ENCODE measurements around the gene ZNF764. TPM values are rescaled to one million over a fixed set of nuclear protein-coding genes. Genes with fewer than 3 reads are reported as not detected.

ZNF764 gene
- total and polyA plus RNA-seq, 9 of the 15 experiments (the other 6 are each of a cell fraction or from before 2014, with no cell fraction given), result 0.69 to 10.1 (median 4.1) TPM

- TF ChIP-seq DNMT1 (IDR thresholded peaks at IDR 0.05) (no peak), KAT2B (IDR thresholded peaks at IDR 0.05; ENCODE audit: low read depth, low read length) (no peak), MED1 (CRISPR knock-in tag; IDR thresholded peaks at IDR 0.05; ENCODE audit: borderline replicate concordance) (no peak), ZNF512 (tag; IDR thresholded peaks at IDR 0.05) (no peak), HMGXB4 (CRISPR knock-in tag; IDR thresholded peaks at IDR 0.05) (no peak), AFF4 (CRISPR knock-in tag; IDR thresholded peaks at IDR 0.05) (0 out of 2 replicates have a peak, but pooled peaks have one; percentile 6), SRSF3 (IDR thresholded peaks at IDR 0.05; ENCODE audit: insufficient read depth, low read length) (0 out of 2 replicates have a peak, but pooled peaks have one; percentile 19), ZC3H11A (IDR thresholded peaks at IDR 0.05; ENCODE audit: low read depth, low read length) (peak; percentile 96; the same call in 1 of the 2 replicates), TFAP4 (CRISPR knock-in tag; IDR thresholded peaks at IDR 0.05; ENCODE audit: borderline replicate concordance) (peak; percentile 53; the same call in 1 of the 2 replicates)
These were observed 12.7 kb upstream of the ZNF764 start (continued) for GRCh38 chr16:30570636-30571444.

Measured in K562 (cell line).